GM21526 (cell line): ENCODE results near the gene MYRFL.

ENCODE experiments used
- ATAC-seq: cut with Tn5 transposase; IDR thresholded peaks from one replicate; pipeline ENCODE4 v1.9.1; 2021; ENCODE audit warnings: moderate library complexity; ENCODE audit not compliant: unreplicated experiment, low FRiP score

MYRFL gene

GRCh38 chr12:69894800-69895383, 69.9 kb downstream of the MYRFL start:
- no peak for ATAC-seq

- ATAC-seq: no peak
Observed at GRCh38 chr12:69896653-69897381, 71.8 kb downstream of the MYRFL start.

GRCh38 chr12:69897744-69898143, 72.7 kb downstream of the MYRFL start:
- ATAC-seq: no peak

GRCh38 chr12:69898236-69898635, 73.2 kb downstream of the MYRFL start:
- ATAC-seq: no peak

- peak; percentile 71 for ATAC-seq
Observed at GRCh38 chr12:69900720-69901131, 75.7 kb downstream of the MYRFL start.

GRCh38 chr12:69901221-69901905, 76.3 kb downstream of the MYRFL start:
- ATAC-seq: no peak

GRCh38 chr12:69903548-69903947, 78.5 kb downstream of the MYRFL start:
- ATAC-seq: no peak

- no peak for ATAC-seq
Observed at GRCh38 chr12:69904777-69905176, 79.8 kb downstream of the MYRFL start.

- ATAC-seq: no peak
Observed at GRCh38 chr12:69905801-69906200, 80.8 kb downstream of the MYRFL start.

GRCh38 chr12:69906411-69907216, 81.6 kb downstream of the MYRFL start:
- ATAC-seq: peak; percentile 87

GRCh38 chr12:69908203-69908602, 83.2 kb downstream of the MYRFL start:
- no peak for ATAC-seq

- no peak for ATAC-seq
Observed at GRCh38 chr12:69910694-69911093, 85.7 kb downstream of the MYRFL start.

- ATAC-seq: no peak
Observed at GRCh38 chr12:69913526-69913925, 88.5 kb downstream of the MYRFL start.

GRCh38 chr12:69915964-69916363, 90.9 kb downstream of the MYRFL start:
- no peak for ATAC-seq

- no peak for ATAC-seq
Observed at GRCh38 chr12:69916544-69917235, 91.7 kb downstream of the MYRFL start.

- no peak for ATAC-seq
Observed at GRCh38 chr12:69918287-69918686, 93.3 kb downstream of the MYRFL start.

GRCh38 chr12:69919495-69919894, 94.5 kb downstream of the MYRFL start:
- ATAC-seq: no peak

GRCh38 chr12:69921831-69922230, 96.8 kb downstream of the MYRFL start:
- no peak for ATAC-seq

- no peak for ATAC-seq
Observed at GRCh38 chr12:69922999-69923398, 98.0 kb downstream of the MYRFL start.

- no peak for ATAC-seq
Observed at GRCh38 chr12:69925291-69925690, 100.3 kb downstream of the MYRFL start.
